Measurements from ENCODE around the gene DDX55. TPM values are rescaled to one million over a fixed set of nuclear protein-coding genes. Genes with fewer than 3 reads are reported as not detected.
A peak's percentile ranks its signal among the peaks of the same experiment; 100 is the strongest.

Gene DDX55
- total RNA-seq, 2 donors from 2014 or later, result 16.1 to 30.3 TPM

DNA sequence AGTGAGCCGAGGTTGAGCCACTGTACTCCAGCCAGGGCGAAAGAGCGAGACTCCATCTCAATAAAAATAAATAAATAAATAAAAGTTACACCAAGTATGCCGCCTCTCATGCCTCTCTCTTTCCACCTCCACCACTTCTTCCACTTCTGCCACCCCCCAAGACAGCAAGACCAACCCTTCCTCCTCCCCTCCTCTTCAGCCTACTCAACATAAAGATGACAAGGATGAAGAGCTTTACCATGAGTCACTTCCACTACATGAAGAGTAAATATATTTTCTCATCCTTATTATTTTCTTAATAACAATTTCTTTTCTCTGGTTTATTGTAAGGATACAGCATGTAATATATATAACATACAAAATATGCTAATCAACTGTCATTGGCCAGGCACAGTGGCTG lies 21.1 kb upstream of the DDX55 start:
- Histone ChIP-seq H3K4me3 (no peak overlapping the region), H3K9me3 (no peaks in the 10 kb centered on the region), H3K27ac (no peak overlapping the region), H3K4me1 (peaks cover 29% of the 10 kb centered on the region), H3K27me3 (no peaks in the 10 kb centered on the region), H3K36me3 (replicated peaks in 1 of 2; ENCODE audit: insufficient read depth in 1 of 2, low read depth in 2 of 2) (no peaks in the 10 kb centered on the region)
- intact Hi-C loops (cut with DNase I), result no loop called here
- 97 to 98% methylated on average over 4 of the region's 4 CpGs for WGBS, 2 donors
- no peak for ATAC-seq
- TF ChIP-seq, protein P1, sequence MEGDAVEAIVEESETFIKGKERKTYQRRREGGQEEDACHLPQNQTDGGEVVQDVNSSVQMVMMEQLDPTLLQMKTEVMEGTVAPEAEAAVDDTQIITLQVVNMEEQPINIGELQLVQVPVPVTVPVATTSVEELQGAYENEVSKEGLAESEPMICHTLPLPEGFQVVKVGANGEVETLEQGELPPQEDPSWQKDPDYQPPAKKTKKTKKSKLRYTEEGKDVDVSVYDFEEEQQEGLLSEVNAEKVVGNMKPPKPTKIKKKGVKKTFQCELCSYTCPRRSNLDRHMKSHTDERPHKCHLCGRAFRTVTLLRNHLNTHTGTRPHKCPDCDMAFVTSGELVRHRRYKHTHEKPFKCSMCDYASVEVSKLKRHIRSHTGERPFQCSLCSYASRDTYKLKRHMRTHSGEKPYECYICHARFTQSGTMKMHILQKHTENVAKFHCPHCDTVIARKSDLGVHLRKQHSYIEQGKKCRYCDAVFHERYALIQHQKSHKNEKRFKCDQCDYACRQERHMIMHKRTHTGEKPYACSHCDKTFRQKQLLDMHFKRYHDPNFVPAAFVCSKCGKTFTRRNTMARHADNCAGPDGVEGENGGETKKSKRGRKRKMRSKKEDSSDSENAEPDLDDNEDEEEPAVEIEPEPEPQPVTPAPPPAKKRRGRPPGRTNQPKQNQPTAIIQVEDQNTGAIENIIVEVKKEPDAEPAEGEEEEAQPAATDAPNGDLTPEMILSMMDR (IDR thresholded peaks at IDR 0.05), result no peak
- TF ChIP-seq POLR2A (IDR thresholded peaks at IDR 0.05), result peak in 1 of 3 donors; percentile 2
- no peak for DNase-seq

DNA sequence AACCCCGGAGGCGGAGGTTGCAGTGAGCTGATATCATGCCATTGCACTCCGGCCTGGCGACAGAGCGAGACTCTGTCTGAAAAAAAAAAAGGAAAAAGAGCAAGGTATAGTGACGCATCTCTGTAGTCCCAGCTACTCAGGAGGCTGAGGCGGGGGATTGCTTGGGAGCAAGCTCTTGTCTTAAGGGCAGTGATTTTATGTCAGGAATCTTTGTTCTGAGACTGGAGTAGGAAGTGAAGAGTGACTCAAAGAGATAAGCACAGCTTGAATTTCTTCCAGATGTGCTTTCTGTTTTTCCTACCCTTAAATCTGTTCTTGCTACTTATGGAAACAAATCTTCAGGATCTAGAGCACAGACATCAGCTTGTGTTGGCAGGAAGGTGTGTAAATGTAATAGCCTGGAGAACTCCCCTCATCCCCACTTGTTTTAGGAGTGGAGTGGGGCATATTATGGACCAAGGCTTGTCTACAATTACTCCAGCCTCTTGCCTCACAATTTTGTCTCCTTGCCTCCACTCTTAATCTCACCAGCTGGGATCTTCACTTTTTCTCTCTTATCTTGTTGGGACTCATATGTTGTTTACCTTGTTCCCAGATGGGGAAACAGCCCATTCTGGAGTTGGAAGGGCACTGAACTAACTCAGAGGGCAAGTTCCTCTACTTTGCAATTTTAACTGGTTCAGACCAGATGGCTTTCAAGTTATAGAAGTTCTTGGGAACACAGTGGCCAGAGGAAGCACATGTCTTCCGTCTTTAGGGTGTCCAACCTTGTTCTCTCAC lies 10.0 kb upstream of the DDX55 start:
- no peak for ATAC-seq
- H3K4me1 ChIP-seq, result peaks cover 84% of the 10 kb centered on the region
- intact Hi-C loops (cut with DNase I), result no loop called here

DNA sequence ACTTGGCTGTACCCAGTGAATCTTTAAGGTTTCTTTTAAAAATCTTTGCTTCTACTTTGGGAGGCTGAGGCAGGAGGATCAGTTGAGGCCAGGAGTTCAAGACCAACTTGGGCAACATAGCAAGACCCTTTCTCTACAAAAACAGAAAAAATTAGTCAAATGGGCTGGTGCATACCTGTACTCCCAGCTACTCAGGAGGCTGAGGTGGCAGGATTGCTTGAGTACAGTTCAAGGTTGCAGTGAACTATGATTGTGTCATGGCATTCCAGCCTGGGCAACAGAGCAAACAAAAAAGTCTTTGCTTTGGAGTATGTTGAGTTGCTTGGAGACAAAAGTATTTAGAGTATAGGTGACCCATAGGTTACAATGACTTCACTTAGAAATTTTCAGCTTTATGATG lies 6.2 kb upstream of the DDX55 start:
- H3K4me1 ChIP-seq, result peaks cover 49% of the 10 kb centered on the region
- H3K36me3 ChIP-seq (replicated peaks in 1 of 2; ENCODE audit: insufficient read depth in 1 of 2, low read depth in 2 of 2), result peaks cover 0 to 25% of the 10 kb centered on the region in 2 donors
- peak overlapping the region in 3 of 4 donors; percentile 0 to 54 (median 18) for H3K27ac ChIP-seq
- no peaks in the 10 kb centered on the region for H3K27me3 ChIP-seq
- no peak for TF ChIP-seq POLR2A (IDR thresholded peaks at IDR 0.05)
- TF ChIP-seq, protein P1 (IDR thresholded peaks at IDR 0.05), result no peak
- intact Hi-C loops (cut with DNase I), result no loop called here
- ATAC-seq (peak; percentile 85), DNase-seq (peak in 3 of 4 donors; percentile 16 to 37 (median 33))
- no peak overlapping the region for H3K4me3 ChIP-seq
- H3K9me3 ChIP-seq, result no peaks in the 10 kb centered on the region

More for the DNA sequence above, 10.0 kb upstream of the DDX55 start:
- peaks cover 0 to 25% of the 10 kb centered on the region in 2 donors for H3K36me3 ChIP-seq (replicated peaks in 1 of 2; ENCODE audit: insufficient read depth in 1 of 2, low read depth in 2 of 2)
- TF ChIP-seq POLR2A (IDR thresholded peaks at IDR 0.05), result no peak
- TF ChIP-seq, protein P1 (IDR thresholded peaks at IDR 0.05), result no peak
- no peak overlapping the region for H3K4me3 ChIP-seq
- no peaks in the 10 kb centered on the region for H3K27me3 ChIP-seq
- no peak for DNase-seq
- H3K27ac ChIP-seq, result no peak overlapping the region
- WGBS, 2 donors, result 51 to 71% methylated on average over 8 of the region's 8 CpGs
- no peaks in the 10 kb centered on the region for H3K9me3 ChIP-seq

DNA sequence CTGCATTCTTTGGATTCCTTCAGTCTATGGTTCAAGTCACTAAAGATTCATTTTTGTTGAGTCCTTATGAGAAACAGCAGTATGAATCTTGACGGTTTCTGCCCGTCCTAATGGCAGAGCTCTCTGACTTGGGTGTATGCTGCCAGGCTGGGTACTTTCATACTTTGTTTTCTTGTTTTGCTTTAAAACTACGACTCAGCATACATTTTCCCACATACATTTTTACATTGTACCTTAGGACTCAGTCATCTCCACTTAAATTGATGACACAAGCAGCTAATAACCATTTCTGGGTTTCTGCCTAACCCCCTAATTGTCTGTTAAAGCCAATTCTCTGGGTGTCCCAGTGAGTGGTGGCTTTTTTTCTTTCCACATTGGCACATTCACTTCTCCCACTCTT lies 4.8 kb upstream of the DDX55 start:
- Histone ChIP-seq H3K27ac (no peak overlapping the region), H3K4me1 (peaks cover 42% of the 10 kb centered on the region), H3K9me3 (no peaks in the 10 kb centered on the region), H3K36me3 (replicated peaks in 1 of 2; ENCODE audit: insufficient read depth in 1 of 2, low read depth in 2 of 2) (peaks cover 0 to 21% of the 10 kb centered on the region in 2 donors), H3K4me3 (no peak overlapping the region), H3K27me3 (no peaks in the 10 kb centered on the region)
- no peak for DNase-seq
- 84 to 89% methylated on average over 3 of the region's 3 CpGs for WGBS, 2 donors
- no peak for ATAC-seq
- intact Hi-C loops (cut with DNase I), result no loop called here
- TF ChIP-seq POLR2A (IDR thresholded peaks at IDR 0.05), result no peak
- TF ChIP-seq, protein P1 (IDR thresholded peaks at IDR 0.05), result no peak

DNA sequence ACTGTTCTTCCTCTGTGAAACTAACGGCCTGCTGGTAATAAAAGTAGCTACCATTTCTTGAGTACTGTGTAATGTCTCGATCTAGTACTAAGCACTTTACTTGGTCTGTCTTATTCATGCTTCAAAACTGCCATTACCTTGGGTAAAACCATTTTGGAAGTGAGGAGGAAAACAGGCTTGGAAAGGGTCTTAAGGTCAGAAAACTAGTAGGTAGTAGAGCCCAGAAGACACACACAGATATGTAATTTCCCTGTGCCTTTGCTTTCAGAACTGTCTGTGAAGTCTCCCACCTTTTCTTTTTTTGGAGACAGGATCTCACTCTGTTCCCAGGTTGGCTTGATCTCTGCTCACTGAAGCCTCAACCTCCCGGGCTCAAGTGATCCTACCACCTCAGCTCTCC lies 3.4 kb upstream of the DDX55 start:
- DNase-seq (no peak), ATAC-seq (no peak)
- intact Hi-C loops (cut with DNase I), result no loop called here
- H3K4me3 ChIP-seq, result no peak overlapping the region
- peaks cover 0 to 19% of the 10 kb centered on the region in 2 donors for H3K36me3 ChIP-seq (replicated peaks in 1 of 2; ENCODE audit: insufficient read depth in 1 of 2, low read depth in 2 of 2)
- H3K4me1 ChIP-seq, result peaks cover 38% of the 10 kb centered on the region
- no peaks in the 10 kb centered on the region for H3K27me3 ChIP-seq
- no peaks in the 10 kb centered on the region for H3K9me3 ChIP-seq
- WGBS, 2 donors, result 88 to 90% methylated on average over 3 of the region's 3 CpGs
- H3K27ac ChIP-seq, result no peak overlapping the region
- TF ChIP-seq, protein P1 (IDR thresholded peaks at IDR 0.05), result no peak
- no peak for TF ChIP-seq POLR2A (IDR thresholded peaks at IDR 0.05)

All from body of pancreas (tissue), 4 donors.